NCI-H2196 (cell line): ENCODE data around the gene ACOT12.
"Not testable (repeated sequence)": the region's sequence is repeated elsewhere in the genome, so short reads cannot be mapped to it uniquely, and the experiment has no call there.

Experiments
- DNase-seq: peaks from one replicate; lab custom pipeline; 2025; ENCODE audit not compliant: unreplicated experiment; lab: John Stamatoyannopoulos, UW

ACOT12 gene

GRCh38 chr5:81297531-81297930 lies 96.4 kb downstream of the ACOT12 start:
- no peak for DNase-seq

- not testable (repeated sequence) for DNase-seq
Measured at GRCh38 chr5:81294021-81294420, 99.9 kb downstream of the ACOT12 start.

- no peak for DNase-seq
Measured at GRCh38 chr5:81292130-81292529, 101.8 kb downstream of the ACOT12 start.

GRCh38 chr5:81290146-81290545 lies 103.8 kb downstream of the ACOT12 start:
- DNase-seq = no peak

GRCh38 chr5:81288021-81288433 lies 105.9 kb downstream of the ACOT12 start:
- DNase-seq = no peak

- no peak for DNase-seq
Measured at GRCh38 chr5:81286059-81286617, 107.8 kb downstream of the ACOT12 start.

GRCh38 chr5:81283976-81284375 lies 110.0 kb downstream of the ACOT12 start:
- no peak for DNase-seq
